Skeletal muscle tissue (tissue), 4 donors: ENCODE measurements around the gene WFIKKN1. TPM values are rescaled to one million over a fixed set of nuclear protein-coding genes. Genes with fewer than 3 reads are reported as not detected.

Experiments
- H3K27ac ChIP-seq: one replicate; pipeline ENCODE4 v1.7.0; 2013; ENCODE audit warnings: mild to moderate bottlenecking, low read depth, low read length, inconsistent platforms
- H3K27me3 ChIP-seq, 3 donors: one replicate each; pipeline ENCODE4 v1.7.0; 2013; ENCODE audit warnings: low read length in 3 of 3; ENCODE audit not compliant: control insufficient read depth in 3 of 3, insufficient read depth in 3 of 3
- H3K36me3 ChIP-seq, 3 donors: one replicate each; pipeline ENCODE4 v1.7.0; 2013; ENCODE audit warnings: low read length in 3 of 3; ENCODE audit not compliant: control insufficient read depth in 3 of 3, insufficient read depth in 3 of 3
- H3K4me1 ChIP-seq, 3 donors: one replicate each; pipeline ENCODE4 v1.7.0; 2013; ENCODE audit warnings: low read length in 3 of 3, mild to moderate bottlenecking in 3 of 3; ENCODE audit not compliant: control insufficient read depth in 3 of 3, insufficient read depth in 3 of 3
- H3K4me3 ChIP-seq, 3 donors: one replicate each; pipeline ENCODE4 v1.7.0; 2013; ENCODE audit warnings: low read length in 3 of 3
- H3K9ac ChIP-seq, 3 donors: one replicate each; pipeline ENCODE4 v1.7.0; 2013; ENCODE audit warnings: low read length in 3 of 3, mild to moderate bottlenecking in 3 of 3, moderate library complexity in 2 of 3, low read depth in 1 of 3
- H3K9me3 ChIP-seq, 3 donors: one replicate each; pipeline ENCODE4 v1.7.0; 2013; ENCODE audit warnings: low read length in 3 of 3; ENCODE audit not compliant: control insufficient read depth in 3 of 3
- total RNA-seq: library from RNA; depleted of rRNA; stranded (reverse); fragments of >200 nt; gene quantifications from one replicate; pipeline ENCODE4 v1.2.3, GENCODE V29; 2014
- donor health status: Osteomylitis.

WFIKKN1 gene
- total RNA-seq, 1 donor from 2014 or later: 0.52 TPM

GRCh38 chr16:635573-636205 lies 4.9 kb downstream of the WFIKKN1 start:
- no peaks in the 10 kb centered on the region for H3K27me3 ChIP-seq
- H3K27ac ChIP-seq: no peak overlapping the region
- peak overlapping the region; percentile 93 to 96 (median 95) for H3K4me3 ChIP-seq
- peaks cover 6 to 8% (median 7%) of the 10 kb centered on the region in 3 donors for H3K36me3 ChIP-seq
- H3K4me1 ChIP-seq: peaks cover 20 to 34% (median 32%) of the 10 kb centered on the region in 3 donors
- peak overlapping the region; percentile 61 to 97 (median 81) for H3K9ac ChIP-seq
- H3K9me3 ChIP-seq: no peaks in the 10 kb centered on the region

DNA sequence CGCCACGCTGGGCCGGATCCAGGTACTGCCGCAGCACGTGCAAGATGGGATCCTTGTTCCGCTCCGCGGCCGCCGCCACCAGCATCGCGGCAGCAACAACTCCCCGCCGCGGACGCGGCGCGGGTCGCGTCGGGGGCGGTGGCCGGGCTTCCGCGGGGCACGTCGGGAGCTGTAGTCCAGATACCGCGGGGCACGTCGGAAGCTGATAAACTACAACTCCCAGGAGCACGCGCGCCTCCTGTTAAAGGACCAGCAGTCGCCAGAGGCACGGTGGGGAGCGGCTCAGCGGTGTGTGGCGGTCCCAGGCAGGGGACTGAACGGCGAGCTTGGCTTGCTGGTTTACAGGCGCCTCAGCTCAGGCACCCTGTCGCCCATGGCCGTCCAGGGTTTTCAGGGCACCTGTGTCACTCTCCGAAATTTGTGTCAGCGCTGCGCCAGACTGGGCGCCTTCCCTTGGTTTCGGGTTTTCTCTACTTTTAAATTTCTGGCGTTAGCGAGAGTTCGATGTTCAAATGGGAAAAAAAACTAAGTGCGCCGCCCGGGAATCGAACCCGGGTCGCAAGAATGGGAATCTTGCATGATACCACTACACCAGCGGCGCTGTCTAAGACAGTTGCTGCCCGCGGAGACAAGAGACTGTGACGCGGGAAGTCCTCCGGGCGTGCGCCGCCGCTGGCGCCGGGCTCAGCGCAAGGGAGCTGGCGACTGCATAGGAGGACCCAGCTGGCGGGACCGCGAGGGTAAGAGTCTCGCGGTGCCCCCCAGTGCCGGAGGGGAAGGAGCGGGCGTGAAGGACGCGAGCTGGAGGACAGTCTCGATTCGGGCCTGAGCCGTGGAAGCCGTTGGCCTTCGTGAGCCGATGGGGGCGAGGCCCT lies 5.7 kb downstream of the WFIKKN1 start, which contains the start of gene METTL26:
Gene METTL26, minus strand, starts transcription at position 100 of the 875 bp plus-strand sequence. Its CDS starts 15 bp downstream, at position 85.
- H3K27ac ChIP-seq: peak within 1 kb of the TSS; percentile 95
- peaks cover 22 to 32% (median 29%) of the 10 kb centered on the region in 3 donors for H3K4me1 ChIP-seq
- peak within 1 kb of the TSS; percentile 93 to 96 (median 95) for H3K4me3 ChIP-seq
- H3K36me3 ChIP-seq: peaks cover 6 to 8% (median 7%) of the 10 kb centered on the region in 3 donors
- H3K9me3 ChIP-seq: no peaks in the 10 kb centered on the region
- no peaks in the 10 kb centered on the region for H3K27me3 ChIP-seq
- H3K9ac ChIP-seq: peak within 1 kb of the TSS; percentile 81 to 98 (median 97)

- H3K4me1 ChIP-seq: peaks cover 23 to 31% (median 31%) of the 10 kb centered on the region in 3 donors
- H3K9ac ChIP-seq: peak overlapping the region; percentile 74 to 97 (median 81)
Observed at GRCh38 chr16:637081-638018, 6.6 kb downstream of the WFIKKN1 start.

DNA sequence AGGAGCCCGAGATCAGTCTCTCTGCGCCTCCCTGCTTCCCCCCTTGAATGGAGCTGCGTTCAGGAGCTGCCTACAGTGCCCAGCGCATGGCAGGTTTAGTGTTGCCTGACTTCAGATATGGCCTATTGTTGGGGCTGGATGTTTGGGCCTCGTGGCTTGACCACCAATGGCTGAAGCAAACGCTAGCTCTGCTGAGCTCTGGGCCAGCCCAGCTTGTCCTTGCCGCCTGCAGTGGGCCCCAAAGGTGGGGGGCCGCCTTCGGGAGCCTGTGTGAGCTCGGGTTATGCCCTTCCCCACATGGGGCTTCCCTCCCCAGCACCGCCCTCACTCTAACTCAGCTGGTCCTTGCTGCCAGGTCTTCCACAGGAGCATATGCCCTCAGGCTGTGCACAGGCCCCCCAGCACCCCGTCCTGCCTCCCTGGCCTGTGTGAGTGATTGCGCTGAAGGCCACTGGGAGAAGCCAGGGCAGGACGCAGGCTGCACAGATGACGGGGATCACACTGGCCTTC lies 7.3 kb downstream of the WFIKKN1 start:
- Histone ChIP-seq H3K4me3 (peak overlapping the region in 2 of 3 donors; percentile 64 to 70), H3K9me3 (no peaks in the 10 kb centered on the region), H3K4me1 (peaks cover 31 to 39% (median 38%) of the 10 kb centered on the region in 3 donors), H3K9ac (peak overlapping the region; percentile 50 to 88 (median 74)), H3K27ac (peak overlapping the region; percentile 64), H3K36me3 (peaks cover 6 to 10% (median 8%) of the 10 kb centered on the region in 3 donors), H3K27me3 (no peaks in the 10 kb centered on the region)

More at GRCh38 chr16:637081-638018, 6.6 kb downstream of the WFIKKN1 start:
- H3K9me3 ChIP-seq: no peaks in the 10 kb centered on the region
- H3K4me3 ChIP-seq: peak overlapping the region; percentile 93 to 96 (median 95)
- H3K36me3 ChIP-seq: peaks cover 6 to 8% (median 7%) of the 10 kb centered on the region in 3 donors
- H3K27ac ChIP-seq: peak overlapping the region; percentile 95
- H3K27me3 ChIP-seq: no peaks in the 10 kb centered on the region

GRCh38 chr16:638836-639235 lies 8.1 kb downstream of the WFIKKN1 start:
- no peaks in the 10 kb centered on the region for H3K9me3 ChIP-seq
- no peak overlapping the region for H3K4me3 ChIP-seq
- H3K36me3 ChIP-seq: peaks cover 5 to 9% (median 6%) of the 10 kb centered on the region in 3 donors
- H3K4me1 ChIP-seq: peaks cover 32 to 45% (median 44%) of the 10 kb centered on the region in 3 donors
- no peaks in the 10 kb centered on the region for H3K27me3 ChIP-seq
- H3K9ac ChIP-seq: peak overlapping the region in 2 of 3 donors; percentile 14 to 57
- H3K27ac ChIP-seq: no peak overlapping the region

DNA sequence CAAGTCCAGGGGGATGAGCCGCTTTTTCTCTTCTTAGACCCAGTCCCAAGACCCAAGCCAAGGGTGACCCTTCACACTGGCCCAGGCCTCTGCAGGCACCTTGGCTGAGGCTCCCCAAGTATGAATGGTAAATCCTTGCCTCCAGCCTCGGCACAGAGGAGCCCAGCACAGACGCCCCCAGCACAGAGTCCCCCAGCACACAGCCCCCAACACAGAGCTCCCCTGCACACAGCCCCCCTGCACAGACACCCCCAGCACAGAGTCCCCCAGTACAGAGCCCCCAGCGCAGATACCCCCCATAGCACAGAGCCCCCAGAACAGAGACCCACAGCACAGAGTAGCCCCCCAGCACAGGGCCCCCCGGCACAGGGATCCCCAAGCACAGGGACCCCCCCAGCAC lies 9.8 kb downstream of the WFIKKN1 start:
- Histone ChIP-seq H3K27ac (peak overlapping the region; percentile 83), H3K4me1 (peaks cover 27 to 44% (median 43%) of the 10 kb centered on the region in 3 donors), H3K9ac (peak overlapping the region in 2 of 3 donors; percentile 50 to 99), H3K27me3 (no peaks in the 10 kb centered on the region), H3K4me3 (peak overlapping the region in 2 of 3 donors; percentile 35 to 82), H3K9me3 (no peaks in the 10 kb centered on the region), H3K36me3 (peaks cover 0 to 7% (median 2%) of the 10 kb centered on the region in 3 donors)

GRCh38 chr16:641326-642188 lies 10.8 kb downstream of the WFIKKN1 start, which contains the start of gene MCRIP2:
Gene MCRIP2, plus strand, starts transcription at chr16:641828. Its CDS starts 164 bp downstream, at chr16:641992.
- peak within 1 kb of the TSS; percentile 78 to 91 (median 82) for H3K4me3 ChIP-seq
- H3K27ac ChIP-seq: peak within 1 kb of the TSS; percentile 83
- peaks cover 36 to 52% (median 51%) of the 10 kb centered on the region in 3 donors for H3K4me1 ChIP-seq
- no peaks in the 10 kb centered on the region for H3K9me3 ChIP-seq
- peak within 1 kb of the TSS; percentile 84 to 99 (median 92) for H3K9ac ChIP-seq
- no peaks in the 10 kb centered on the region for H3K27me3 ChIP-seq
- H3K36me3 ChIP-seq: peaks cover 0 to 7% (median 2%) of the 10 kb centered on the region in 3 donors

GRCh38 chr16:642189-643049 lies 11.6 kb downstream of the WFIKKN1 start:
- Histone ChIP-seq H3K9ac (peak overlapping the region; percentile 81 to 99 (median 92)), H3K4me1 (peaks cover 42 to 59% (median 57%) of the 10 kb centered on the region in 3 donors), H3K4me3 (peak overlapping the region; percentile 67 to 91 (median 82)), H3K36me3 (peaks cover 0 to 7% (median 2%) of the 10 kb centered on the region in 3 donors), H3K27ac (peak overlapping the region; percentile 83), H3K27me3 (no peaks in the 10 kb centered on the region), H3K9me3 (no peaks in the 10 kb centered on the region)
